Measurements from ENCODE around the gene ATG4A. TPM values are rescaled to one million over a fixed set of nuclear protein-coding genes. Genes with fewer than 3 reads are reported as not detected.

Gene ATG4A
- polyA plus RNA-seq, 1 of the 3 experiments (the other 2 are of a cell fraction): 4.1 TPM

DNA sequence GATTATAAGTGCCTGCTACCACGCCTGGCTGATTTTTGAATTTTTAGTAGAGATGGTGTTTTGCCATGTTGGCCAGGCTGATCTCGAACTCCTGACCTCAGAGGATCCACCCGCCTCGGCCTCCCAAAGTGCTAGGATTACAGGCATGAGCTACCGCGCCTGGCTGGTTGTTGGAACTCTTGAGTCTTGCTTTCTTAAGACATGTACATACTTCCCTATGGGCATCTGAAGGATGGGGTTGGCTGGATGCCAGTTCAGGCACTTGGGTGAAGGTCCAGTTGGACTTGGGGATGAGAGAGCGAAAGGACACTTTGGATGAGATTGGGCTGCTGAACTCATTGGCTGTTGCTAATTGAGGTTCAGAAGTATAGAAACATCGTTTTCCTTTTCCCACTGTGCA lies 40.5 kb downstream of the ATG4A start:
- Histone ChIP-seq H3K9ac (no peak overlapping the region), H4K20me1 (ENCODE audit: insufficient read depth) (no peaks in the 10 kb centered on the region), H3K9me3 (no peaks in the 10 kb centered on the region), H3K79me2 (ENCODE audit: insufficient read depth) (no peaks in the 10 kb centered on the region), H3K4me2 (no peak overlapping the region), H3K4me1 (ENCODE audit: control insufficient read depth in 1 of 2, insufficient read depth in 2 of 2, low read depth in 1 of 2, low read length in 1 of 2) (no peaks in the 10 kb centered on the region), H3K9me2 (no peaks in the 10 kb centered on the region), H3K27me3 (ENCODE audit: insufficient read depth) (no peaks in the 10 kb centered on the region), H3K27ac (ENCODE audit: low read depth in 2 of 2, low read length in 1 of 2) (peak overlapping the region in 1 of 2 experiments; percentile 24; a peak in 2 of 4 replicates), H2AFZ (ENCODE audit: low read depth) (no peak overlapping the region), H3K4me3 (ENCODE audit: low read depth in 2 of 2, low read length in 1 of 2) (no peak overlapping the region), H3F3A (replicated peaks; ENCODE audit: insufficient read depth) (no peaks in the 10 kb centered on the region), H3K36me3 (replicated peaks in 1 of 2; ENCODE audit: control insufficient read depth in 1 of 2, insufficient read depth in 2 of 2, low read length in 1 of 2) (no peaks in the 10 kb centered on the region)
- ChIA-PET POLR2A (no interaction called here), CTCF (no interaction called here)
- TF ChIP-seq, protein P1, sequence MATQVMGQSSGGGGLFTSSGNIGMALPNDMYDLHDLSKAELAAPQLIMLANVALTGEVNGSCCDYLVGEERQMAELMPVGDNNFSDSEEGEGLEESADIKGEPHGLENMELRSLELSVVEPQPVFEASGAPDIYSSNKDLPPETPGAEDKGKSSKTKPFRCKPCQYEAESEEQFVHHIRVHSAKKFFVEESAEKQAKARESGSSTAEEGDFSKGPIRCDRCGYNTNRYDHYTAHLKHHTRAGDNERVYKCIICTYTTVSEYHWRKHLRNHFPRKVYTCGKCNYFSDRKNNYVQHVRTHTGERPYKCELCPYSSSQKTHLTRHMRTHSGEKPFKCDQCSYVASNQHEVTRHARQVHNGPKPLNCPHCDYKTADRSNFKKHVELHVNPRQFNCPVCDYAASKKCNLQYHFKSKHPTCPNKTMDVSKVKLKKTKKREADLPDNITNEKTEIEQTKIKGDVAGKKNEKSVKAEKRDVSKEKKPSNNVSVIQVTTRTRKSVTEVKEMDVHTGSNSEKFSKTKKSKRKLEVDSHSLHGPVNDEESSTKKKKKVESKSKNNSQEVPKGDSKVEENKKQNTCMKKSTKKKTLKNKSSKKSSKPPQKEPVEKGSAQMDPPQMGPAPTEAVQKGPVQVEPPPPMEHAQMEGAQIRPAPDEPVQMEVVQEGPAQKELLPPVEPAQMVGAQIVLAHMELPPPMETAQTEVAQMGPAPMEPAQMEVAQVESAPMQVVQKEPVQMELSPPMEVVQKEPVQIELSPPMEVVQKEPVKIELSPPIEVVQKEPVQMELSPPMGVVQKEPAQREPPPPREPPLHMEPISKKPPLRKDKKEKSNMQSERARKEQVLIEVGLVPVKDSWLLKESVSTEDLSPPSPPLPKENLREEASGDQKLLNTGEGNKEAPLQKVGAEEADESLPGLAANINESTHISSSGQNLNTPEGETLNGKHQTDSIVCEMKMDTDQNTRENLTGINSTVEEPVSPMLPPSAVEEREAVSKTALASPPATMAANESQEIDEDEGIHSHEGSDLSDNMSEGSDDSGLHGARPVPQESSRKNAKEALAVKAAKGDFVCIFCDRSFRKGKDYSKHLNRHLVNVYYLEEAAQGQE (IDR thresholded peaks at IDR 0.05; ENCODE audit: low read depth, low read length): no peak
- TF ChIP-seq SIN3A (IDR thresholded peaks at IDR 0.05; ENCODE audit: borderline replicate concordance, low read depth, low read length) (no peak), EP300 (IDR thresholded peaks at IDR 0.05; ENCODE audit: borderline replicate concordance in 1 of 2, low read depth in 1 of 2, low read length in 1 of 2) (no peak), POLR2AphosphoS5 (IDR thresholded peaks at IDR 0.05; ENCODE audit: low read depth, low read length) (no peak), RXRA (IDR thresholded peaks at IDR 0.05; ENCODE audit: borderline replicate concordance, low read depth) (no peak), GABPA (IDR thresholded peaks at IDR 0.05; ENCODE audit: low read depth) (no peak), FOSL2 (IDR thresholded peaks at IDR 0.05; ENCODE audit: borderline replicate concordance, low read depth) (no peak), TCF12 (IDR thresholded peaks at IDR 0.05) (no peak), RAD21 (IDR thresholded peaks at IDR 0.05; ENCODE audit: low read length) (no peak), MXI1 (IDR thresholded peaks at IDR 0.05; ENCODE audit: low read depth, low read length) (no peak), FOXJ3 (CRISPR knock-in tag; IDR thresholded peaks at IDR 0.05) (no peak), EZH2phosphoT487 (IDR thresholded peaks at IDR 0.05; ENCODE audit: borderline replicate concordance, low read depth) (no peak), CHD2 (IDR thresholded peaks at IDR 0.05; ENCODE audit: low read length, partially characterized antibody) (no peak), RCOR1 (IDR thresholded peaks at IDR 0.05; ENCODE audit: low read length) (no peak)
- TF ChIP-seq, protein P2, sequence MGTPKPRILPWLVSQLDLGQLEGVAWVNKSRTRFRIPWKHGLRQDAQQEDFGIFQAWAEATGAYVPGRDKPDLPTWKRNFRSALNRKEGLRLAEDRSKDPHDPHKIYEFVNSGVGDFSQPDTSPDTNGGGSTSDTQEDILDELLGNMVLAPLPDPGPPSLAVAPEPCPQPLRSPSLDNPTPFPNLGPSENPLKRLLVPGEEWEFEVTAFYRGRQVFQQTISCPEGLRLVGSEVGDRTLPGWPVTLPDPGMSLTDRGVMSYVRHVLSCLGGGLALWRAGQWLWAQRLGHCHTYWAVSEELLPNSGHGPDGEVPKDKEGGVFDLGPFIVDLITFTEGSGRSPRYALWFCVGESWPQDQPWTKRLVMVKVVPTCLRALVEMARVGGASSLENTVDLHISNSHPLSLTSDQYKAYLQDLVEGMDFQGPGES (IDR thresholded peaks at IDR 0.05; ENCODE audit: low read depth, low read length): no peak
- TF ChIP-seq, protein P3, sequence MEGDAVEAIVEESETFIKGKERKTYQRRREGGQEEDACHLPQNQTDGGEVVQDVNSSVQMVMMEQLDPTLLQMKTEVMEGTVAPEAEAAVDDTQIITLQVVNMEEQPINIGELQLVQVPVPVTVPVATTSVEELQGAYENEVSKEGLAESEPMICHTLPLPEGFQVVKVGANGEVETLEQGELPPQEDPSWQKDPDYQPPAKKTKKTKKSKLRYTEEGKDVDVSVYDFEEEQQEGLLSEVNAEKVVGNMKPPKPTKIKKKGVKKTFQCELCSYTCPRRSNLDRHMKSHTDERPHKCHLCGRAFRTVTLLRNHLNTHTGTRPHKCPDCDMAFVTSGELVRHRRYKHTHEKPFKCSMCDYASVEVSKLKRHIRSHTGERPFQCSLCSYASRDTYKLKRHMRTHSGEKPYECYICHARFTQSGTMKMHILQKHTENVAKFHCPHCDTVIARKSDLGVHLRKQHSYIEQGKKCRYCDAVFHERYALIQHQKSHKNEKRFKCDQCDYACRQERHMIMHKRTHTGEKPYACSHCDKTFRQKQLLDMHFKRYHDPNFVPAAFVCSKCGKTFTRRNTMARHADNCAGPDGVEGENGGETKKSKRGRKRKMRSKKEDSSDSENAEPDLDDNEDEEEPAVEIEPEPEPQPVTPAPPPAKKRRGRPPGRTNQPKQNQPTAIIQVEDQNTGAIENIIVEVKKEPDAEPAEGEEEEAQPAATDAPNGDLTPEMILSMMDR (IDR thresholded peaks at IDR 0.05): no peak
- TF ChIP-seq, protein P4, sequence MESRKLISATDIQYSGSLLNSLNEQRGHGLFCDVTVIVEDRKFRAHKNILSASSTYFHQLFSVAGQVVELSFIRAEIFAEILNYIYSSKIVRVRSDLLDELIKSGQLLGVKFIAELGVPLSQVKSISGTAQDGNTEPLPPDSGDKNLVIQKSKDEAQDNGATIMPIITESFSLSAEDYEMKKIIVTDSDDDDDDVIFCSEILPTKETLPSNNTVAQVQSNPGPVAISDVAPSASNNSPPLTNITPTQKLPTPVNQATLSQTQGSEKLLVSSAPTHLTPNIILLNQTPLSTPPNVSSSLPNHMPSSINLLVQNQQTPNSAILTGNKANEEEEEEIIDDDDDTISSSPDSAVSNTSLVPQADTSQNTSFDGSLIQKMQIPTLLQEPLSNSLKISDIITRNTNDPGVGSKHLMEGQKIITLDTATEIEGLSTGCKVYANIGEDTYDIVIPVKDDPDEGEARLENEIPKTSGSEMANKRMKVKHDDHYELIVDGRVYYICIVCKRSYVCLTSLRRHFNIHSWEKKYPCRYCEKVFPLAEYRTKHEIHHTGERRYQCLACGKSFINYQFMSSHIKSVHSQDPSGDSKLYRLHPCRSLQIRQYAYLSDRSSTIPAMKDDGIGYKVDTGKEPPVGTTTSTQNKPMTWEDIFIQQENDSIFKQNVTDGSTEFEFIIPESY (IDR thresholded peaks at IDR 0.05; ENCODE audit: borderline replicate concordance, low read depth): no peak
- TF ChIP-seq, protein P5, sequence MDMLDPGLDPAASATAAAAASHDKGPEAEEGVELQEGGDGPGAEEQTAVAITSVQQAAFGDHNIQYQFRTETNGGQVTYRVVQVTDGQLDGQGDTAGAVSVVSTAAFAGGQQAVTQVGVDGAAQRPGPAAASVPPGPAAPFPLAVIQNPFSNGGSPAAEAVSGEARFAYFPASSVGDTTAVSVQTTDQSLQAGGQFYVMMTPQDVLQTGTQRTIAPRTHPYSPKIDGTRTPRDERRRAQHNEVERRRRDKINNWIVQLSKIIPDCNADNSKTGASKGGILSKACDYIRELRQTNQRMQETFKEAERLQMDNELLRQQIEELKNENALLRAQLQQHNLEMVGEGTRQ (IDR thresholded peaks at IDR 0.05; ENCODE audit: borderline replicate concordance, low read depth, low read length): no peak
- 53% methylated on average over 8 of the region's 8 CpGs for WGBS (ENCODE audit: low lambda C conversion rate)
- no peak for DNase-seq
